ENCODE results near the gene ECSCR. TPM values are rescaled to one million over a fixed set of nuclear protein-coding genes. Genes with fewer than 3 reads are reported as not detected.

Gene ECSCR
- total and polyA plus RNA-seq, 2 donors (not counting 3 experiments of a cell fraction or from before 2014, with no cell fraction given), result 365 to 1,085 TPM

- H2AFZ ChIP-seq (ENCODE audit: low read depth, low read length), result no peak overlapping the region
Measured at GRCh38 chr5:139461176-139461575, 1.4 kb downstream of the ECSCR start.

More at GRCh38 chr5:139461176-139461575, 1.4 kb downstream of the ECSCR start:
- Histone ChIP-seq H3K9me1 (replicated peaks; ENCODE audit: control insufficient read depth, extremely low read depth, insufficient read depth, low read length) (no peaks in the 10 kb centered on the region), H3K36me3 (ENCODE audit: control insufficient read depth in 2 of 2, extremely low read depth in 1 of 2, insufficient read depth in 2 of 2, low read length in 2 of 2) (peaks cover 18 to 19% of the 10 kb centered on the region in 2 experiments), H3K27me3 (ENCODE audit: control insufficient read depth in 2 of 2, insufficient read depth in 2 of 2, low read length in 2 of 2) (no peaks in the 10 kb centered on the region), H4K20me1 (replicated peaks; ENCODE audit: control insufficient read depth, extremely low read depth, insufficient read depth, low read length) (no peaks in the 10 kb centered on the region), H3K4me3 (replicated peaks in 1 of 3; ENCODE audit: insufficient read depth in 1 of 3, low read depth in 1 of 3, low read length in 3 of 3) (peak overlapping the region; percentile 40 to 97 (median 87)), H3K79me2 (ENCODE audit: control insufficient read depth, insufficient read depth, low read length) (peaks cover 60% of the 10 kb centered on the region), H3K9me3 (replicated peaks; ENCODE audit: control insufficient read depth, insufficient read depth, low read length) (no peaks in the 10 kb centered on the region), H3K9ac (replicated peaks; ENCODE audit: extremely low read depth, insufficient read depth, low read length) (peak overlapping the region; percentile 99), H3K4me1 (ENCODE audit: control insufficient read depth, extremely low read depth, insufficient read depth, low read length) (peaks cover 41% of the 10 kb centered on the region), H3K27ac (ENCODE audit: insufficient read depth, low read depth, low read length) (peak overlapping the region; percentile 99), H3K4me2 (ENCODE audit: insufficient read depth, low read length) (peak overlapping the region; percentile 96)
- TF ChIP-seq POLR2AphosphoS5 (IDR thresholded peaks at IDR 0.05; ENCODE audit: insufficient read depth, low read depth, low read length), result no peak
- no peak for TF ChIP-seq POLR2A (IDR thresholded peaks at IDR 0.05; ENCODE audit: low read depth, low read length)
- no peak for TF ChIP-seq MYC (IDR thresholded peaks at IDR 0.05; ENCODE audit: low read depth, low read length)
- TF ChIP-seq, protein P1, sequence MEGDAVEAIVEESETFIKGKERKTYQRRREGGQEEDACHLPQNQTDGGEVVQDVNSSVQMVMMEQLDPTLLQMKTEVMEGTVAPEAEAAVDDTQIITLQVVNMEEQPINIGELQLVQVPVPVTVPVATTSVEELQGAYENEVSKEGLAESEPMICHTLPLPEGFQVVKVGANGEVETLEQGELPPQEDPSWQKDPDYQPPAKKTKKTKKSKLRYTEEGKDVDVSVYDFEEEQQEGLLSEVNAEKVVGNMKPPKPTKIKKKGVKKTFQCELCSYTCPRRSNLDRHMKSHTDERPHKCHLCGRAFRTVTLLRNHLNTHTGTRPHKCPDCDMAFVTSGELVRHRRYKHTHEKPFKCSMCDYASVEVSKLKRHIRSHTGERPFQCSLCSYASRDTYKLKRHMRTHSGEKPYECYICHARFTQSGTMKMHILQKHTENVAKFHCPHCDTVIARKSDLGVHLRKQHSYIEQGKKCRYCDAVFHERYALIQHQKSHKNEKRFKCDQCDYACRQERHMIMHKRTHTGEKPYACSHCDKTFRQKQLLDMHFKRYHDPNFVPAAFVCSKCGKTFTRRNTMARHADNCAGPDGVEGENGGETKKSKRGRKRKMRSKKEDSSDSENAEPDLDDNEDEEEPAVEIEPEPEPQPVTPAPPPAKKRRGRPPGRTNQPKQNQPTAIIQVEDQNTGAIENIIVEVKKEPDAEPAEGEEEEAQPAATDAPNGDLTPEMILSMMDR (IDR thresholded peaks at IDR 0.05; ENCODE audit: extremely low read depth in 1 of 2, insufficient read depth in 1 of 2, low read depth in 1 of 2, low read length in 2 of 2), result no peak
- TF ChIP-seq, protein P2, sequence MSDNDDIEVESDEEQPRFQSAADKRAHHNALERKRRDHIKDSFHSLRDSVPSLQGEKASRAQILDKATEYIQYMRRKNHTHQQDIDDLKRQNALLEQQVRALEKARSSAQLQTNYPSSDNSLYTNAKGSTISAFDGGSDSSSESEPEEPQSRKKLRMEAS (IDR thresholded peaks at IDR 0.05; ENCODE audit: insufficient read depth, insufficient read length), result no peak
- TF ChIP-seq JUN (IDR thresholded peaks at IDR 0.05; ENCODE audit: borderline replicate concordance, insufficient read depth, insufficient read length, low read depth), result no peak
- no peak for TF ChIP-seq FOS (IDR thresholded peaks at IDR 0.05; ENCODE audit: borderline replicate concordance, insufficient read depth, low read length)
- TF ChIP-seq GATA2 (IDR thresholded peaks at IDR 0.05; ENCODE audit: insufficient read depth, insufficient read length, low read depth, low read length), result no peak
- no peak for TF ChIP-seq EZH2 (IDR thresholded peaks at IDR 0.05; ENCODE audit: borderline replicate concordance, low read depth, low read length, severe bottlenecking)
- FAIRE-seq (no peak), DNase-seq (ENCODE audit: low read depth, low spot score) (peak; percentile 56)
- CTCF ChIA-PET, result interaction anchor here (0.8 to 2.2 kb wide), 4 partner anchors 21 to 57 kb away, joined by 3 to 20 read pairs (median 6); partner anchors contain the start of gene STING1
- dilution Hi-C loops (cut with MboI; ENCODE audit: extremely low pct_ligation_motif_present, low sequenced_read_pairs) (no loop called here), intact Hi-C loops (cut with micrococcal nuclease) (no loop called here)
- no TSS peak for BruUV-seq (replicated peaks)
- POLR2A ChIA-PET, result interaction anchor here (2.1 kb wide), 1 partner anchor 21 kb away, joined by 21 read pairs; the partner anchor contains the start of gene STING1
